ENCODE data around the gene CCDC97. TPM values are rescaled to one million over a fixed set of nuclear protein-coding genes. Genes with fewer than 3 reads are reported as not detected.
"Not testable (repeated sequence)": the region's sequence is repeated elsewhere in the genome, so short reads cannot be mapped to it uniquely, and the experiment has no call there.

The CCDC97 gene
- total RNA-seq, 1 experiment from 2014 or later = 7.8 TPM

GRCh38 chr19:41339936-41340335 is 30.0 kb downstream of the CCDC97 start:
- DNase-seq (ENCODE audit: low spot score) = no peak

GRCh38 chr19:41341669-41342490 is 31.9 kb downstream of the CCDC97 start:
- no peak for DNase-seq (ENCODE audit: low spot score)

- DNase-seq (ENCODE audit: low spot score) = no peak
Observed at GRCh38 chr19:41344162-41344561, 34.2 kb downstream of the CCDC97 start.

GRCh38 chr19:41346916-41347315 is 36.9 kb downstream of the CCDC97 start:
- not testable (repeated sequence) for DNase-seq (ENCODE audit: low spot score)

- no peak for DNase-seq (ENCODE audit: low spot score)
Observed at GRCh38 chr19:41350735-41351338, 40.9 kb downstream of the CCDC97 start.

- no peak for DNase-seq (ENCODE audit: low spot score)
Observed at GRCh38 chr19:41351339-41352245, 41.6 kb downstream of the CCDC97 start.

GRCh38 chr19:41352279-41352608 is 42.3 kb downstream of the CCDC97 start:
- no peak for DNase-seq (ENCODE audit: low spot score)

- DNase-seq (ENCODE audit: low spot score) = no peak
Observed at GRCh38 chr19:41352609-41353465, 42.9 kb downstream of the CCDC97 start.

GRCh38 chr19:41353466-41354342 is 43.7 kb downstream of the CCDC97 start, which contains the start of gene TGFB1:
Gene TGFB1 (minus strand): TSS chr19:41353922. CDS start chr19:41353044, 878 bp downstream.
- DNase-seq (ENCODE audit: low spot score) = peak; percentile 80

- no peak for DNase-seq (ENCODE audit: low spot score)
Observed at GRCh38 chr19:41354343-41354953, 44.5 kb downstream of the CCDC97 start.

- DNase-seq (ENCODE audit: low spot score) = no peak
Observed at GRCh38 chr19:41355035-41355434, 45.1 kb downstream of the CCDC97 start.

- no peak for DNase-seq (ENCODE audit: low spot score)
Observed at GRCh38 chr19:41355802-41356201, 45.8 kb downstream of the CCDC97 start.

- no peak for DNase-seq (ENCODE audit: low spot score)
Observed at GRCh38 chr19:41356984-41357739, 47.2 kb downstream of the CCDC97 start.

- DNase-seq (ENCODE audit: low spot score) = no peak
Observed at GRCh38 chr19:41357746-41358145, 47.8 kb downstream of the CCDC97 start.

- no peak for DNase-seq (ENCODE audit: low spot score)
Observed at GRCh38 chr19:41359741-41360140, 49.8 kb downstream of the CCDC97 start.

- DNase-seq (ENCODE audit: low spot score) = no peak
Observed at GRCh38 chr19:41362143-41362847, 52.3 kb downstream of the CCDC97 start.

- DNase-seq (ENCODE audit: low spot score) = no peak
Observed at GRCh38 chr19:41363371-41363752, 53.4 kb downstream of the CCDC97 start.

- DNase-seq (ENCODE audit: low spot score) = peak; percentile 98
Observed at GRCh38 chr19:41363753-41364523, 54.0 kb downstream of the CCDC97 start, which contains the start of gene B9D2. Gene B9D2 (minus strand): TSS chr19:41364149. CDS start chr19:41363519, 630 bp downstream.
